Breast epithelium (tissue), 4 donors: ENCODE data around the gene TTBK2. TPM values are rescaled to one million over a fixed set of nuclear protein-coding genes. Genes with fewer than 3 reads are reported as not detected.

Experiments
- DNase-seq, 2 donors: peaks; one replicate each; pipeline ENCODE4 v3.0.0-alpha.2; 2019; ENCODE audit warnings: low spot score in 2 of 2
- H3K27ac ChIP-seq, 2 donors: fragments of 200-600 bp; sonication (generic) in 1 of 2; one replicate each; pipeline ENCODE4 v1.5.1; 2016 to 2019; ENCODE audit warnings: mild to moderate bottlenecking in 1 of 2
- H3K27me3 ChIP-seq, 2 donors: fragments of 200-600 bp; sonication (generic) in 1 of 2; one replicate each; pipeline versions ENCODE4 v1.5.1 to v1.6.0; 2017 to 2019; ENCODE audit warnings: control low read depth in 1 of 2, mild to moderate bottlenecking in 1 of 2
- H3K36me3 ChIP-seq: fragments of 200-600 bp; one replicate; pipeline ENCODE4 v1.5.1; 2019
- H3K4me1 ChIP-seq, 2 donors: fragments of 200-600 bp; sonication (generic); one replicate each; pipeline ENCODE4 v1.5.1; 2016 to 2019; ENCODE audit warnings: control low read depth in 1 of 2
- H3K4me3 ChIP-seq, 3 donors: fragments of 200-600 bp; sonication (generic); 1 replicate in 2 of 3; 2 replicates in 1 of 3; pipeline ENCODE4 v1.5.1; 2016 to 2019; ENCODE audit warnings: mild to moderate bottlenecking in 3 of 3, moderate library complexity in 2 of 3
- H3K9me3 ChIP-seq, 2 donors: fragments of 200-600 bp; sonication (generic) in 1 of 2; one replicate each; pipeline ENCODE4 v1.5.1; 2016 to 2019; ENCODE audit warnings: control low read depth in 1 of 2
- POLR2A ChIP-seq: fragments of 450-650 bp; IDR thresholded peaks from one replicate; pipeline ENCODE4 v1.6.1; 2016; ENCODE audit warnings: antibody characterized with exemption, mild to moderate bottlenecking, moderate library complexity
- POLR2AphosphoS5 ChIP-seq, 3 donors: sonication (generic); formaldehyde crosslinking; IDR thresholded peaks; one replicate each; pipeline ENCODE4 v1.6.1; 2017; ENCODE audit warnings: antibody characterized with exemption in 3 of 3
- intact Hi-C: fragments of 100-400 bp; cut with DNase I; formaldehyde crosslinking; loops from one replicate; pipeline ENCODE4 v1.15.1; 2023; ENCODE audit warnings: low total_unique reads
- total RNA-seq, 3 donors: library from RNA; depleted of rRNA; stranded (reverse); fragments of >200 nt; gene quantifications; one replicate each; pipeline ENCODE4 v1.1.0, GENCODE V29; 2016
- TF ChIP-seq, protein P1 (sequence below), 3 donors: fragments of 450-650 bp; IDR thresholded peaks; one replicate each; pipeline ENCODE4 v1.5.1; 2016 to 2017; ENCODE audit warnings: antibody characterized with exemption in 3 of 3, mild to moderate bottlenecking in 3 of 3, moderate library complexity in 3 of 3

TTBK2 gene
- total RNA-seq, 3 donors from 2014 or later, result 15.7 to 21.8 (median 16.4) TPM

DNA sequence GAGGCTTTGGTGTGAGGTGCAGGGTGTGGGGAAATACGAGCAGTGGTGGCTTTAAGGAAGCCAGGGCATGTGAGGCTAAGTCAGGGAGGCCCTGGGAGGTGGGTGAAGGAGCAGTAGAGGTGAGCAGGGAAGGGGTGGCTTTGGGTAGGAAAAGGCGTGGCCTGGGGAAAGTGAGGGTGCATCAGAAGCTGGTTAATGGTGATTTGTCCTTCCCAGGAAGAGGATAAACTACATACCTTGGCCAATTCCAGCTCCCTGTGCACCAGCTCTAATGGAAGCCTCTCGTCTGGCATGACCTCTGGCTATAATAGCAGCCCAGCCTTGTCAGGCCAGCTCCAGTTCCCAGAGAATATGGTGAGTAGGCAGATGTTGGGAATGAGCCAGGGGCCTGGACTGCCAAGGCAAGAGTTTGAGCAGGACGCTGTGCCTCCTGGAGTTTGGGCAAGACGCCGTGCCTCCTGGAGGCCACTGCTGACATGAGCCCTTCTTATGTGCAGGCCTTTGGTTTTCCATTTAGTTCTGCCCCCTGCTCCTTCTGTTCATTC lies 225.0 kb downstream of the TTBK2 start:
- TF ChIP-seq, protein P1, sequence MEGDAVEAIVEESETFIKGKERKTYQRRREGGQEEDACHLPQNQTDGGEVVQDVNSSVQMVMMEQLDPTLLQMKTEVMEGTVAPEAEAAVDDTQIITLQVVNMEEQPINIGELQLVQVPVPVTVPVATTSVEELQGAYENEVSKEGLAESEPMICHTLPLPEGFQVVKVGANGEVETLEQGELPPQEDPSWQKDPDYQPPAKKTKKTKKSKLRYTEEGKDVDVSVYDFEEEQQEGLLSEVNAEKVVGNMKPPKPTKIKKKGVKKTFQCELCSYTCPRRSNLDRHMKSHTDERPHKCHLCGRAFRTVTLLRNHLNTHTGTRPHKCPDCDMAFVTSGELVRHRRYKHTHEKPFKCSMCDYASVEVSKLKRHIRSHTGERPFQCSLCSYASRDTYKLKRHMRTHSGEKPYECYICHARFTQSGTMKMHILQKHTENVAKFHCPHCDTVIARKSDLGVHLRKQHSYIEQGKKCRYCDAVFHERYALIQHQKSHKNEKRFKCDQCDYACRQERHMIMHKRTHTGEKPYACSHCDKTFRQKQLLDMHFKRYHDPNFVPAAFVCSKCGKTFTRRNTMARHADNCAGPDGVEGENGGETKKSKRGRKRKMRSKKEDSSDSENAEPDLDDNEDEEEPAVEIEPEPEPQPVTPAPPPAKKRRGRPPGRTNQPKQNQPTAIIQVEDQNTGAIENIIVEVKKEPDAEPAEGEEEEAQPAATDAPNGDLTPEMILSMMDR (IDR thresholded peaks at IDR 0.05), result no peak
- TF ChIP-seq POLR2AphosphoS5 (IDR thresholded peaks at IDR 0.05) (no peak), POLR2A (no peak)
- intact Hi-C loops, result no loop called here
- H3K4me1 ChIP-seq, result no peaks in the 10 kb centered on the region
- no peaks in the 10 kb centered on the region for H3K9me3 ChIP-seq
- no peak overlapping the region for H3K4me3 ChIP-seq
- DNase-seq, result no peak
- no peaks in the 10 kb centered on the region for H3K27me3 ChIP-seq
- no peaks in the 10 kb centered on the region for H3K36me3 ChIP-seq
- no peak overlapping the region for H3K27ac ChIP-seq

DNA sequence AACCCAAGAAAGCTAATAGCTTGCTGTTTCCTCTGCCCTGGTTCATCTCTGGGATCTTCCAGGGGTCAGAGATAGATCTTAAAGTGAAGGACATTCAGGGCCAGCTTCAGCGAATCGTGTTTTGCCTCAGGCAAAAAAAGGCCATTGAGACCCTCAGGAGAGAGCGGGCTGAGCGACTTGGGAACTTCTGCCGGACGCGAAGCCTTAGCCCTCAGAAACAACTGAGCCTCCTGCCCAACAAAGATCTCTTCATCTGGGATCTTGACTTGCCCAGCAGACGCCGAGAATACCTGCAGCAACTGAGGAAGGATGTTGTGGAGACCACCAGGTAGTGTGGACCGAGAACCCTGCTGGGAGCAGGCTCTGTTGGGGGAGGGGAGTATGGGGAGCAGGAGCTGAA lies 226.2 kb downstream of the TTBK2 start:
- Histone ChIP-seq H3K4me3 (no peak overlapping the region), H3K9me3 (no peaks in the 10 kb centered on the region), H3K36me3 (no peaks in the 10 kb centered on the region), H3K27ac (no peak overlapping the region), H3K27me3 (no peaks in the 10 kb centered on the region), H3K4me1 (no peaks in the 10 kb centered on the region)
- intact Hi-C loops, result no loop called here
- DNase-seq, result no peak
- TF ChIP-seq POLR2A (no peak), POLR2AphosphoS5 (IDR thresholded peaks at IDR 0.05) (no peak)
- TF ChIP-seq, protein P1 (IDR thresholded peaks at IDR 0.05), result no peak

DNA sequence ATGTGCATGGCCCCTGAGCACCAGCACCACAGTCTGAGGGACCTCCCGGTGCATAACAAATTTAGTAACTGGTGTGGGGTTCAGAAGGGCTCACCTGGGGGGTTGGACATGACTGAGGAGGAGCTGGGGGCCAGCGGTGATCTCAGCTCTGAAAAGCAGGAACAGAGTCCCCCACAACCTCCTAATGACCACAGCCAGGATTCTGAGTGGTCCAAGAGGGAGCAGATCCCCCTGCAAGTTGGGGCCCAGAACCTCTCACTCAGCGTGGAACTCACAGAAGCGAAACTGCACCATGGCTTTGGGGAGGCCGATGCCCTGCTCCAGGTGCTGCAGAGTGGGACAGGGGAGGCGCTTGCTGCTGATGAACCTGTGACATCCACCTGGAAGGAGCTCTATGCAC lies 226.6 kb downstream of the TTBK2 start:
- intact Hi-C loops, result no loop called here
- no peak for DNase-seq
- no peaks in the 10 kb centered on the region for H3K36me3 ChIP-seq
- TF ChIP-seq POLR2AphosphoS5 (IDR thresholded peaks at IDR 0.05) (no peak), POLR2A (no peak)
- TF ChIP-seq, protein P1 (IDR thresholded peaks at IDR 0.05), result no peak
- no peaks in the 10 kb centered on the region for H3K27me3 ChIP-seq
- no peaks in the 10 kb centered on the region for H3K9me3 ChIP-seq
- no peak overlapping the region for H3K4me3 ChIP-seq
- H3K4me1 ChIP-seq, result no peaks in the 10 kb centered on the region
- H3K27ac ChIP-seq, result no peak overlapping the region

DNA sequence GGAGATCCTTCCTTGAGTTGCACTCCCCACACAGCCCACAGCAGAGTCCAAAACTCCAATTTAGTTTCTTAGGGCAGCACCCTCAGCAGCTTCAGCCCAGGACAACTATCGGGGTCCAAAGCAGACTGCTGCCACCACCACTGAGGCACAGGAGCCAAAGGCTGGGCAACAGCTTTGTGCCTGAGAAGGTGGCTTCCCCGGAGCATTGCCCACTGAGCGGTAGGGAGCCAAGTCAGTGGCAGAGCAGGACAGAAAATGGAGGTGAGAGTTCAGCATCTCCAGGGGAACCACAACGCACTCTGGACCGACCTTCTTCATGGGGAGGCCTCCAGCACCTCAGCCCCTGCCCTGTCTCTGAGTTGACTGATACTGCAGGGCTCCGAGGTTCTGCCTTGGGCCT lies 227.1 kb downstream of the TTBK2 start:
- Histone ChIP-seq H3K4me3 (no peak overlapping the region), H3K36me3 (no peaks in the 10 kb centered on the region), H3K4me1 (no peaks in the 10 kb centered on the region), H3K9me3 (no peaks in the 10 kb centered on the region), H3K27me3 (no peaks in the 10 kb centered on the region), H3K27ac (no peak overlapping the region)
- no peak for TF ChIP-seq POLR2AphosphoS5 (IDR thresholded peaks at IDR 0.05)
- TF ChIP-seq, protein P1 (IDR thresholded peaks at IDR 0.05), result no peak
- TF ChIP-seq POLR2A, result no peak
- no peak for DNase-seq
- intact Hi-C loops, result no loop called here

DNA sequence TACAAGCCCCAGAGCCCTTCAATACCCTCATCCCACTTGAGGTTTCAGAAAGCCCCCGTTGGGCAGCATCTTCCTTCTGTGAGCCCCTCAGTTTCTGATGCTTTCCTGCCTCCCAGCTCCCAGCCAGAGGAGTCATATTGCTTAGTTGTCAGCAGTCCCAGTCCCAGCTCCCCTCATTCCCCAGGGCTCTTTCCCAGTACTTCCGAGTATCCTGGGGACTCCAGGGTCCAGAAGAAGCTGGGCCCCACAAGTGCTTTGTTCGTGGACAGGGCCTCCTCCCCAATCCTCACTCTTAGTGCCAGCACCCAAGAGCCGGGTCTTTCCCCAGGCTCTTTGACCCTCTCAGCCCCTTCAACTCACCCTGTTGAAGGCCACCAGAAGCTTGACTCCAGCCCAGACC lies 227.6 kb downstream of the TTBK2 start:
- Histone ChIP-seq H3K27me3 (no peaks in the 10 kb centered on the region), H3K4me1 (no peaks in the 10 kb centered on the region), H3K9me3 (no peaks in the 10 kb centered on the region), H3K27ac (no peak overlapping the region), H3K36me3 (no peaks in the 10 kb centered on the region), H3K4me3 (no peak overlapping the region)
- no peak for DNase-seq
- TF ChIP-seq POLR2A (no peak), POLR2AphosphoS5 (IDR thresholded peaks at IDR 0.05) (no peak)
- TF ChIP-seq, protein P1 (IDR thresholded peaks at IDR 0.05), result no peak
- intact Hi-C loops, result no loop called here
